Renal cortical epithelial cell (primary cell): ENCODE data around the gene PRAMEF25. TPM values are rescaled to one million over a fixed set of nuclear protein-coding genes. Genes with fewer than 3 reads are reported as not detected.
"Not testable (repeated sequence)": the region's sequence is repeated elsewhere in the genome, so short reads cannot be mapped to it uniquely, and the experiment has no call there.

Experiments used
- DNase-seq: peaks from one replicate; pipeline ENCODE4 v3.0.0-alpha.2; 2011; ENCODE audit warnings: low read depth
- total RNA-seq: library from RNA; depleted of rRNA; stranded (reverse); fragments of >200 nt; gene quantifications from 2 replicates; pipeline ENCODE4 v1.2.3, GENCODE V29; 2014

Gene PRAMEF25
- total RNA-seq = not detected in 2 replicates

GRCh38 chr1:13070474-13070873 is at the start of gene PRAMEF25:
TSS of gene PRAMEF25 (plus strand) at chr1:13070774. CDS start at chr1:13073694, 2,920 bp downstream.
- DNase-seq = not testable (repeated sequence)

DNA sequence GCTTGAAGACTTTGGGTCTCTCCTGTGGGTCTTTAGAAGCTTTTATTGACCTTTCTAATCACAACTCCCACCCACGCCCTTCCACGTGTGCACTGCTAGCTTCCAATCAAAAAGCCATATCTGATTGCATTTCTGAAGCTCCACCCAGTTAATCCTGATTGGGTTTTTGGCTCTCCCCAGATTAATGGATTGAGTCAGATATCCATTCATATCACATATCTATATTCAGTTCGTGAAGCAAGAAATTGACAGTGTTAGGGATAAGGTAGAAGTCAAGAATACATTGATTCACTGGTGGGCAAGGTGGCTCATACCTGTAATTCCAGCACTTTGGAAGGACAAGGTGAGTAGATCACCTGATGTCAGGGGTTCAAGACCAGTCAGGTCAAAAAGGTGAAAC is 14.1 kb upstream of the PRAMEF25 start, which contains the start of gene PRAMEF27:
Gene PRAMEF27 (minus strand): TSS at position 101 of the 400 bp plus-strand sequence. CDS start 2,916 bp downstream, outside the sequence.
- not testable (repeated sequence) for DNase-seq

- not testable (repeated sequence) for DNase-seq
Measured at GRCh38 chr1:13116754-13117153, 46.2 kb downstream of the PRAMEF25 start, which contains the start of gene HNRNPCL2. TSS of gene HNRNPCL2 (minus strand) at chr1:13116854. CDS start at chr1:13116400, 454 bp downstream.

Other genes with a start within 250 kb of the PRAMEF25 start
- gene PRAMEF11, start 239.4 kb upstream of the PRAMEF25 start, total RNA-seq = not detected in 2 replicates
- not detected in 2 replicates for gene HNRNPCL1, start 222.1 kb upstream of the PRAMEF25 start, total RNA-seq
- gene PRAMEF2, start 213.7 kb upstream of the PRAMEF25 start, total RNA-seq = not detected in 2 replicates
- not detected in 2 replicates for gene PRAMEF4, start 184.6 kb upstream of the PRAMEF25 start, total RNA-seq
- gene PRAMEF10, start 172.5 kb upstream of the PRAMEF25 start, total RNA-seq = not detected in 2 replicates
- not detected in 2 replicates for gene PRAMEF7, start 154.2 kb upstream of the PRAMEF25 start, total RNA-seq
- gene PRAMEF6, start 123.2 kb upstream of the PRAMEF25 start, total RNA-seq = not detected in 2 replicates
- gene PRAMEF27, start 14.2 kb upstream of the PRAMEF25 start, total RNA-seq = not detected in 2 replicates
- not detected in 2 replicates for gene HNRNPCL3, start 10.0 kb upstream of the PRAMEF25 start, total RNA-seq
- gene HNRNPCL2, start 46.1 kb downstream of the PRAMEF25 start, total RNA-seq = not detected in 2 replicates
- gene PRAMEF26, start 85.2 kb downstream of the PRAMEF25 start, total RNA-seq = not detected in 2 replicates
- gene HNRNPCL4, start 94.9 kb downstream of the PRAMEF25 start, total RNA-seq = not detected in 2 replicates
- gene PRAMEF9, start 101.1 kb downstream of the PRAMEF25 start, total RNA-seq = not detected in 2 replicates
- gene PRAMEF13, start 130.6 kb downstream of the PRAMEF25 start, total RNA-seq = not detected in 2 replicates
- not detected in 2 replicates for gene PRAMEF18, start 155.4 kb downstream of the PRAMEF25 start, total RNA-seq
- gene PRAMEF5, start 183.4 kb downstream of the PRAMEF25 start, total RNA-seq = not detected in 2 replicates
- not detected in 2 replicates for gene PRAMEF8, start 214.4 kb downstream of the PRAMEF25 start, total RNA-seq
- gene PRAMEF33, start 232.8 kb downstream of the PRAMEF25 start, total RNA-seq = not detected in 2 replicates
- not detected in 2 replicates for gene PRAMEF15, start 244.8 kb downstream of the PRAMEF25 start, total RNA-seq